ENCODE measurements around the gene ZNF785. TPM values are rescaled to one million over a fixed set of nuclear protein-coding genes. Genes with fewer than 3 reads are reported as not detected.
A peak's percentile ranks its signal among the peaks of the same experiment; 100 is the strongest.

Gene ZNF785
- total RNA-seq, 1 donor from 2014 or later, result 17.8 TPM

- intact Hi-C loops (cut with micrococcal nuclease), result loop anchor here (5.0 kb wide), 1 partner anchor 94 kb away; the partner anchor contains the start of gene ITGAL
- H3K27me3 Mint-ChIP-seq, result no peaks in the 10 kb centered on the region
- H3K4me3 Mint-ChIP-seq, result no peak overlapping the region
- H3K27ac Mint-ChIP-seq, result peak overlapping the region; percentile 3
- peaks cover 37% of the 10 kb centered on the region for H3K4me1 Mint-ChIP-seq
- DNase-seq, result no peak
- H3K9me3 Mint-ChIP-seq, result no peaks in the 10 kb centered on the region
- no peaks in the 10 kb centered on the region for H3K36me3 Mint-ChIP-seq (ENCODE audit: low read depth)
Observed at GRCh38 chr16:30566531-30566930, 19.0 kb downstream of the ZNF785 start.

- Mint-ChIP-seq H3K36me3 (ENCODE audit: low read depth) (no peaks in the 10 kb centered on the region), H3K27me3 (no peaks in the 10 kb centered on the region), H3K4me1 (peaks cover 39% of the 10 kb centered on the region), H3K27ac (peak overlapping the region; percentile 3), H3K4me3 (no peak overlapping the region), H3K9me3 (no peaks in the 10 kb centered on the region)
- DNase-seq, result no peak
- intact Hi-C loops (cut with micrococcal nuclease), result loop anchor here (5.0 kb wide), 1 partner anchor 94 kb away; the partner anchor contains the start of gene ITGAL
Observed at GRCh38 chr16:30565984-30566383, 19.5 kb downstream of the ZNF785 start.

GRCh38 chr16:30565526-30565925 is 20.0 kb downstream of the ZNF785 start:
- Mint-ChIP-seq H3K36me3 (ENCODE audit: low read depth) (no peaks in the 10 kb centered on the region), H3K27me3 (no peaks in the 10 kb centered on the region), H3K27ac (no peak overlapping the region), H3K4me1 (peaks cover 37% of the 10 kb centered on the region), H3K9me3 (no peaks in the 10 kb centered on the region), H3K4me3 (no peak overlapping the region)
- DNase-seq, result no peak
- intact Hi-C loops (cut with micrococcal nuclease), result loop anchor here (5.0 kb wide), 1 partner anchor 93 kb away; the partner anchor contains the start of gene ITGAL

- peak overlapping the region; percentile 90 for H3K27ac Mint-ChIP-seq
- H3K4me1 Mint-ChIP-seq, result peaks cover 32% of the 10 kb centered on the region
- no peaks in the 10 kb centered on the region for H3K9me3 Mint-ChIP-seq
- H3K27me3 Mint-ChIP-seq, result no peaks in the 10 kb centered on the region
- H3K36me3 Mint-ChIP-seq (ENCODE audit: low read depth), result peaks cover 2% of the 10 kb centered on the region
- intact Hi-C loops (cut with micrococcal nuclease), result no loop called here
- peak overlapping the region; percentile 85 for H3K4me3 Mint-ChIP-seq
- no peak for DNase-seq
Observed at GRCh38 chr16:30562021-30562420, 23.5 kb downstream of the ZNF785 start.

- intact Hi-C loops (cut with micrococcal nuclease), result no loop called here
- Mint-ChIP-seq H3K9me3 (no peaks in the 10 kb centered on the region), H3K4me3 (peak overlapping the region; percentile 85), H3K4me1 (peaks cover 27% of the 10 kb centered on the region), H3K27ac (peak overlapping the region; percentile 90), H3K36me3 (ENCODE audit: low read depth) (peaks cover 4% of the 10 kb centered on the region), H3K27me3 (no peaks in the 10 kb centered on the region)
- peak; percentile 78 for DNase-seq
Observed at GRCh38 chr16:30561089-30561816, 24.2 kb downstream of the ZNF785 start.

GRCh38 chr16:30559690-30560089 is 25.8 kb downstream of the ZNF785 start:
- intact Hi-C loops (cut with micrococcal nuclease), result no loop called here
- no peak for DNase-seq
- peak overlapping the region; percentile 45 for H3K4me3 Mint-ChIP-seq
- H3K36me3 Mint-ChIP-seq (ENCODE audit: low read depth), result peaks cover 7% of the 10 kb centered on the region
- no peaks in the 10 kb centered on the region for H3K27me3 Mint-ChIP-seq
- H3K4me1 Mint-ChIP-seq, result peaks cover 27% of the 10 kb centered on the region
- H3K9me3 Mint-ChIP-seq, result no peaks in the 10 kb centered on the region
- peak overlapping the region; percentile 79 for H3K27ac Mint-ChIP-seq

GRCh38 chr16:30558789-30559377 is 26.6 kb downstream of the ZNF785 start:
- H3K4me1 Mint-ChIP-seq, result peaks cover 34% of the 10 kb centered on the region
- H3K27ac Mint-ChIP-seq, result peak overlapping the region; percentile 91
- H3K36me3 Mint-ChIP-seq (ENCODE audit: low read depth), result peaks cover 14% of the 10 kb centered on the region
- no peak for DNase-seq
- no peaks in the 10 kb centered on the region for H3K9me3 Mint-ChIP-seq
- H3K27me3 Mint-ChIP-seq, result no peaks in the 10 kb centered on the region
- intact Hi-C loops (cut with micrococcal nuclease), result loop anchor here (1.0 kb wide), 4 partner anchors 12 to 99 kb away; partner anchors contain the start of genes FBRS, ZNF688 and ZNF785
- H3K4me3 Mint-ChIP-seq, result peak overlapping the region; percentile 91

- peaks cover 41% of the 10 kb centered on the region for H3K4me1 Mint-ChIP-seq
- no peaks in the 10 kb centered on the region for H3K9me3 Mint-ChIP-seq
- peak within 1 kb of the TSS; percentile 91 for H3K27ac Mint-ChIP-seq
- H3K4me3 Mint-ChIP-seq, result peak within 1 kb of the TSS; percentile 91
- intact Hi-C loops (cut with micrococcal nuclease), result loop anchor here (1.0 kb wide), 4 partner anchors 13 to 100 kb away; partner anchors contain the start of genes FBRS, ZNF688 and ZNF785
- H3K36me3 Mint-ChIP-seq (ENCODE audit: low read depth), result peaks cover 20% of the 10 kb centered on the region
- no peaks in the 10 kb centered on the region for H3K27me3 Mint-ChIP-seq
- peak; percentile 99 for DNase-seq
Observed at GRCh38 chr16:30557957-30558788, 27.3 kb downstream of the ZNF785 start, which contains the start of gene ZNF764. TSS of gene ZNF764 (minus strand) at chr16:30558374. CDS start at chr16:30558182, 192 bp downstream.

GRCh38 chr16:30557707-30557956 is 27.9 kb downstream of the ZNF785 start:
- H3K36me3 Mint-ChIP-seq (ENCODE audit: low read depth), result peaks cover 24% of the 10 kb centered on the region
- no peaks in the 10 kb centered on the region for H3K27me3 Mint-ChIP-seq
- H3K9me3 Mint-ChIP-seq, result no peaks in the 10 kb centered on the region
- H3K27ac Mint-ChIP-seq, result peak overlapping the region; percentile 91
- H3K4me1 Mint-ChIP-seq, result peaks cover 46% of the 10 kb centered on the region
- intact Hi-C loops (cut with micrococcal nuclease), result no loop called here
- no peak for DNase-seq
- H3K4me3 Mint-ChIP-seq, result peak overlapping the region; percentile 91

GRCh38 chr16:30556125-30556473 is 29.4 kb downstream of the ZNF785 start:
- H3K36me3 Mint-ChIP-seq (ENCODE audit: low read depth), result peaks cover 30% of the 10 kb centered on the region
- no peak for DNase-seq
- intact Hi-C loops (cut with micrococcal nuclease), result no loop called here
- H3K27me3 Mint-ChIP-seq, result no peaks in the 10 kb centered on the region
- peak overlapping the region; percentile 69 for H3K27ac Mint-ChIP-seq
- H3K4me3 Mint-ChIP-seq, result peak overlapping the region; percentile 91
- H3K4me1 Mint-ChIP-seq, result peaks cover 55% of the 10 kb centered on the region
- no peaks in the 10 kb centered on the region for H3K9me3 Mint-ChIP-seq

GRCh38 chr16:30555315-30556124 is 30.0 kb downstream of the ZNF785 start:
- no peak for DNase-seq
- Mint-ChIP-seq H3K4me3 (peak overlapping the region; percentile 91), H3K4me1 (peaks cover 56% of the 10 kb centered on the region), H3K36me3 (ENCODE audit: low read depth) (peaks cover 30% of the 10 kb centered on the region), H3K27ac (peak overlapping the region; percentile 69), H3K27me3 (no peaks in the 10 kb centered on the region), H3K9me3 (no peaks in the 10 kb centered on the region)
- intact Hi-C loops (cut with micrococcal nuclease), result no loop called here

GRCh38 chr16:30554557-30555314 is 30.8 kb downstream of the ZNF785 start:
- intact Hi-C loops (cut with micrococcal nuclease), result no loop called here
- H3K9me3 Mint-ChIP-seq, result no peaks in the 10 kb centered on the region
- H3K4me1 Mint-ChIP-seq, result peaks cover 56% of the 10 kb centered on the region
- H3K27ac Mint-ChIP-seq, result no peak overlapping the region
- no peaks in the 10 kb centered on the region for H3K27me3 Mint-ChIP-seq
- peaks cover 30% of the 10 kb centered on the region for H3K36me3 Mint-ChIP-seq (ENCODE audit: low read depth)
- H3K4me3 Mint-ChIP-seq, result no peak overlapping the region
- no peak for DNase-seq

Data from activated CD4-positive, alpha-beta T cell treated with anti-CD3 and anti-CD28 coated beads, Interleukin-2, amount 10 ng/mL, durations not matched to agents 24 days and 14 days (primary cell).